ENCODE results near the gene DYNLRB1. TPM values are rescaled to one million over a fixed set of nuclear protein-coding genes. Genes with fewer than 3 reads are reported as not detected.

DYNLRB1 gene
- total and polyA plus RNA-seq, 2 of the 13 experiments (the other 11 are each of a cell fraction or from before 2014, with no cell fraction given) = 140 to 244 TPM

GRCh38 chr20:34512955-34513419 is 3.2 kb upstream of the DYNLRB1 start (continued):
- no peak for TF ChIP-seq ZNF234 (CRISPR knock-in tag; conservative IDR thresholded peaks at IDR 0.05)
- no peak for TF ChIP-seq DR1 (CRISPR knock-in tag; IDR thresholded peaks at IDR 0.05)
- TF ChIP-seq CREB1 (IDR thresholded peaks at IDR 0.05) = no peak
- no peak for TF ChIP-seq CREB1 (CRISPR knock-in tag; IDR thresholded peaks at IDR 0.05)
- 0 out of 2 replicates have a peak, but pooled peaks have one; percentile 58 for TF ChIP-seq ZNF784 (CRISPR knock-in tag; IDR thresholded peaks at IDR 0.05; ENCODE audit: borderline replicate concordance)
- no peak for TF ChIP-seq MLXIP (CRISPR knock-in tag; IDR thresholded peaks at IDR 0.05; ENCODE audit: borderline replicate concordance)
- no peak for TF ChIP-seq ZNF574 (CRISPR knock-in tag; IDR thresholded peaks at IDR 0.05)
- TF ChIP-seq ZFP90 (CRISPR knock-in tag; IDR thresholded peaks at IDR 0.05; ENCODE audit: borderline replicate concordance) = no peak; the same call in 1 of the 2 replicates
- TF ChIP-seq ZNF354B (CRISPR knock-in tag; IDR thresholded peaks at IDR 0.05) = no peak
- TF ChIP-seq GATAD2A (CRISPR knock-in tag; IDR thresholded peaks at IDR 0.05) = no peak; the same call in 1 of the 2 replicates
- TF ChIP-seq CBX1 (IDR thresholded peaks at IDR 0.05; ENCODE audit: low read depth) = no peak
- TF ChIP-seq ZNF773 (CRISPR knock-in tag; IDR thresholded peaks at IDR 0.05; ENCODE audit: borderline replicate concordance) = no peak
- TF ChIP-seq POGZ (CRISPR knock-in tag; IDR thresholded peaks at IDR 0.05) = peak; percentile 4; the same call in 1 of the 2 replicates
- TF ChIP-seq ZNF550 (CRISPR knock-in tag; IDR thresholded peaks at IDR 0.05; ENCODE audit: borderline replicate concordance) = no peak
- no peak for TF ChIP-seq ZNF317 (CRISPR knock-in tag; IDR thresholded peaks at IDR 0.05)
- TF ChIP-seq HOXA9 (CRISPR knock-in tag; IDR thresholded peaks at IDR 0.05; ENCODE audit: borderline replicate concordance) = no peak
- peak; percentile 78; the same call in 1 of the 2 replicates for TF ChIP-seq ZFP36L1 (CRISPR knock-in tag; IDR thresholded peaks at IDR 0.05)
- no peak for TF ChIP-seq NFIB (CRISPR knock-in tag; IDR thresholded peaks at IDR 0.05; ENCODE audit: borderline replicate concordance)
- TF ChIP-seq MED13 (CRISPR knock-in tag; IDR thresholded peaks at IDR 0.05) = 0 out of 2 replicates have a peak, but pooled peaks have one; percentile 17
- TF ChIP-seq SNAPC4 (CRISPR knock-in tag; IDR thresholded peaks at IDR 0.05) = no peak

Data from HepG2 (cell line).